Activated naive CD4-positive, alpha-beta T cell treated with anti-CD3 and anti-CD28 coated beads for 36 hours (primary cell): ENCODE results near the gene STRN4. TPM values are rescaled to one million over a fixed set of nuclear protein-coding genes. Genes with fewer than 3 reads are reported as not detected.
"Not testable (repeated sequence)": the region's sequence is repeated elsewhere in the genome, so short reads cannot be mapped to it uniquely, and the experiment has no call there.

ENCODE experiments used
- CTCF ChIA-PET: fragments of 350-600 bp; sonication (Branson Sonifier 250); formaldehyde crosslinking; loops from one replicate; lab custom pipeline; 2021; ENCODE audit warnings: antibody characterized with exemption; lab: Charles Lee
- DNase-seq: peaks from one replicate; pipeline ENCODE4 v3.0.0-alpha.2; 2020
- H3K27ac Mint-ChIP-seq: one replicate; pipeline ENCODE4 v1.8.0; 2021; ENCODE audit warnings: mild to moderate bottlenecking, mixed read lengths
- H3K27me3 Mint-ChIP-seq: one replicate; pipeline ENCODE4 v1.8.0; 2021; ENCODE audit warnings: low read depth, mixed read lengths
- H3K36me3 Mint-ChIP-seq: one replicate; pipeline ENCODE4 v1.8.0; 2021; ENCODE audit warnings: low read depth, mixed read lengths
- H3K4me1 Mint-ChIP-seq: one replicate; pipeline ENCODE4 v1.8.0; 2021; ENCODE audit warnings: low read depth, mixed read lengths
- H3K4me3 Mint-ChIP-seq: one replicate; pipeline ENCODE4 v1.8.0; 2021; ENCODE audit warnings: mild to moderate bottlenecking, moderate library complexity, mixed read lengths
- H3K9me3 Mint-ChIP-seq: one replicate; pipeline ENCODE4 v1.8.0; 2021; ENCODE audit warnings: mixed read lengths
- intact Hi-C: fragments of 100-400 bp; cut with micrococcal nuclease; formaldehyde crosslinking; loops from one replicate; pipeline ENCODE4 v1.15.1; 2023
- total RNA-seq, 2 experiments: library from RNA; stranded (reverse); gene quantifications; one replicate each; pipeline ENCODE4 v1.2.3, GENCODE V29; 2021

Gene STRN4
- total RNA-seq, 2 experiments from 2014 or later, result 59.2 to 63.2 TPM

GRCh38 chr19:46785054-46785979 is 39.1 kb upstream of the STRN4 start:
- CTCF ChIA-PET, result interaction anchor here (0.9 to 3.3 kb wide), 9 partner anchors 15 to 338 kb away, joined by 3 to 13 read pairs (median 4); no protein-coding TSS in a partner anchor
- Mint-ChIP-seq H3K9me3 (no peaks in the 10 kb centered on the region), H3K27me3 (no peaks in the 10 kb centered on the region), H3K27ac (peak overlapping the region; percentile 99), H3K4me3 (peak overlapping the region; percentile 95), H3K36me3 (peaks cover 60% of the 10 kb centered on the region), H3K4me1 (peaks cover 38% of the 10 kb centered on the region)
- intact Hi-C loops, result loop anchor here (5.0 kb wide), 1 partner anchor 402 kb away; no protein-coding TSS in a partner anchor
- no peak for DNase-seq

GRCh38 chr19:46784262-46785053 is 38.2 kb upstream of the STRN4 start:
- intact Hi-C loops, result loop anchor here (5.0 kb wide), 1 partner anchor 403 kb away; no protein-coding TSS in a partner anchor
- peaks cover 38% of the 10 kb centered on the region for H3K4me1 Mint-ChIP-seq
- peak overlapping the region; percentile 99 for H3K27ac Mint-ChIP-seq
- no peaks in the 10 kb centered on the region for H3K27me3 Mint-ChIP-seq
- peaks cover 62% of the 10 kb centered on the region for H3K36me3 Mint-ChIP-seq
- H3K9me3 Mint-ChIP-seq, result no peaks in the 10 kb centered on the region
- H3K4me3 Mint-ChIP-seq, result peak overlapping the region; percentile 95
- CTCF ChIA-PET, result interaction anchor here (0.6 to 3.3 kb wide), 8 partner anchors 14 to 123 kb away, joined by 3 to 13 read pairs (median 6); no protein-coding TSS in a partner anchor
- DNase-seq, result peak; percentile 86

GRCh38 chr19:46783670-46784069 is 37.4 kb upstream of the STRN4 start:
- Mint-ChIP-seq H3K27ac (peak overlapping the region; percentile 99), H3K27me3 (no peaks in the 10 kb centered on the region), H3K9me3 (no peaks in the 10 kb centered on the region), H3K4me3 (peak overlapping the region; percentile 95), H3K36me3 (peaks cover 69% of the 10 kb centered on the region), H3K4me1 (peaks cover 32% of the 10 kb centered on the region)
- intact Hi-C loops, result no loop called here
- CTCF ChIA-PET, result interaction anchor here (0.6 to 3.5 kb wide), 5 partner anchors 17 to 1819 kb away, joined by 3 to 10 read pairs (median 8); no protein-coding TSS in a partner anchor
- DNase-seq, result no peak

DNA sequence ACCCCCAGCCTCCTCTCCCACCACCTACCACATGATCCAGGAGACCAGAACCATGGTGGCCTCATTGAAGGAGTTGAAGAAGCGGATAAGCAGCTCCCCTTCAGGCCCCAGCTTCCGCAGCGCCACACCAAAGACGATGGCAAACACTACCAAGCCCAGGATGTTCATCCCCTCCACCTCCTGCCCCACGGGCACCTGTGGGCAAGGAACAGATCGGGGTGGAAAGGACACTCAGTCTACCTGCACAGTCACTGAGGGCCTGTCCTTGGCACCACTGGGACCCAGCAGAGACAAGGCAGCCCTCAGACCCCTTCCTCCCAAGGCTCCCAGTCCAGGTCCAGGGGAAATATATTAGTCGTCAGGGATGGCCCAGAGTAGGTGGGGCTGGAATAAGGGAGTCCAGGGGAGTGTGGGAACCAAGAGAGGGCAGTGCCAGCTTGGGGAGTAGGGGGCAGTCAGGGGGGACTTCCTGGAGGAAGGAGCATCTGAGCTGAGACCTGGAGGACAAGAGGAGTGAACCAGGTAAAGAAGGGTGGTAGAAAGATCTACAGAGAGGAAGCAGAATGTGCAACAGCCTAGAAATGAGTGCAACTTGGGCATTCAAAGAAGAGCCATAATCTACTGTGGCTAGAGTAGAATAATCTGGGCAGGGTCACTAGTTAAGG is 36.2 kb upstream of the STRN4 start:
- H3K9me3 Mint-ChIP-seq, result no peaks in the 10 kb centered on the region
- peak overlapping the region; percentile 53 for H3K27ac Mint-ChIP-seq
- peak overlapping the region; percentile 95 for H3K4me3 Mint-ChIP-seq
- peaks cover 30% of the 10 kb centered on the region for H3K4me1 Mint-ChIP-seq
- H3K27me3 Mint-ChIP-seq, result no peaks in the 10 kb centered on the region
- peaks cover 78% of the 10 kb centered on the region for H3K36me3 Mint-ChIP-seq
- CTCF ChIA-PET, result interaction anchor here (0.5 to 3.5 kb wide), 3 partner anchors 13 to 78 kb away, joined by 4 to 10 read pairs (median 6); no protein-coding TSS in a partner anchor
- no peak for DNase-seq
- intact Hi-C loops, result no loop called here

- H3K4me3 Mint-ChIP-seq, H3K9me3 Mint-ChIP-seq, H3K27ac Mint-ChIP-seq, DNase-seq, H3K27me3 Mint-ChIP-seq, intact Hi-C loops: not testable (repeated sequence)
- peaks cover 59% of the 10 kb centered on the region for H3K36me3 Mint-ChIP-seq
- CTCF ChIA-PET, result interaction anchor here (0.9 kb wide), 1 partner anchor 11 kb away, joined by 3 read pairs; no protein-coding TSS in a partner anchor
- peaks cover 16% of the 10 kb centered on the region for H3K4me1 Mint-ChIP-seq
Measured at GRCh38 chr19:46777956-46778645, 31.9 kb upstream of the STRN4 start.

- H3K36me3 Mint-ChIP-seq, result peaks cover 51% of the 10 kb centered on the region
- no peak for DNase-seq
- intact Hi-C loops, result no loop called here
Measured at GRCh38 chr19:46776927-46777911, 31.0 kb upstream of the STRN4 start.

DNA sequence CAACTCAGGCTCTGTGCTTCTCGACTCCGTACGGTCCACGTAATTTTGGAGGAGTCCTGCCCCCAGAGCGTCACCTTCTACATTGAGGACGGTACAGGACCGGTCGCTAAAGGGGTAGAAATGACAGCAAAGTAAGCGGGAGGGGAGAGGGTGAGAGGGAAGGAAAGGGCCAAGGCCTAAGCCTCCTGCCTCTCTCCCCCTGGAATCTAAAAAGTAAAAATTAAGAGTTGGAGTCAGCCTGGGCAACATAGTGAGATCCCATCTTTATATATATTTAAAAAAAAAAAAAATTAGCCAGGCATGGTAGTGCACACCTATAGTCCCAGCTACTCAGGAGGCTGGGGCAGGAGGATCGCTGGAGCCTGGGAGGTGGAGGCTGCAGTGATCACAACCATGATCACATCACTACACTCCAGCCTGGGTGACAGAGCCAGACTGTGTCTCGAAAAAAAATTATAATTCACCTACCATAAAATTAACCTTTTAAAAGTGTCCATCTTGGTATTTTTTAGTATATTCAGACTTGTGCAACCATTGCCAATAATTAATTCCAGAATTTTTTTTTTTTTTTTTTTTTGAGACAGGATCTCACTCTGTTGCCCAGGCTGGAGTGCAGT is 29.5 kb upstream of the STRN4 start:
- DNase-seq, result no peak
- Mint-ChIP-seq H3K4me3 (no peak overlapping the region), H3K4me1 (peaks cover 2% of the 10 kb centered on the region), H3K36me3 (peaks cover 41% of the 10 kb centered on the region), H3K27me3 (no peaks in the 10 kb centered on the region), H3K9me3 (no peaks in the 10 kb centered on the region), H3K27ac (no peak overlapping the region)
- CTCF ChIA-PET, result no interaction called here
- intact Hi-C loops, result no loop called here

More at GRCh38 chr19:46776927-46777911, 31.0 kb upstream of the STRN4 start:
- Mint-ChIP-seq H3K4me1 (peaks cover 10% of the 10 kb centered on the region), H3K27ac (no peak overlapping the region), H3K27me3 (no peaks in the 10 kb centered on the region), H3K4me3 (no peak overlapping the region), H3K9me3 (no peaks in the 10 kb centered on the region)
- CTCF ChIA-PET, result interaction anchor here (0.6 kb wide), 1 partner anchor 140 kb away, joined by 3 read pairs; no protein-coding TSS in a partner anchor

GRCh38 chr19:46773018-46773399 is 26.8 kb upstream of the STRN4 start:
- intact Hi-C loops, result no loop called here
- Mint-ChIP-seq H3K4me3 (no peak overlapping the region), H3K9me3 (no peaks in the 10 kb centered on the region), H3K4me1 (no peaks in the 10 kb centered on the region), H3K36me3 (peaks cover 28% of the 10 kb centered on the region), H3K27me3 (no peaks in the 10 kb centered on the region), H3K27ac (no peak overlapping the region)
- CTCF ChIA-PET, result interaction anchor here (1.6 kb wide), 1 partner anchor 20 kb away, joined by 4 read pairs; no protein-coding TSS in a partner anchor
- DNase-seq, result no peak

DNA sequence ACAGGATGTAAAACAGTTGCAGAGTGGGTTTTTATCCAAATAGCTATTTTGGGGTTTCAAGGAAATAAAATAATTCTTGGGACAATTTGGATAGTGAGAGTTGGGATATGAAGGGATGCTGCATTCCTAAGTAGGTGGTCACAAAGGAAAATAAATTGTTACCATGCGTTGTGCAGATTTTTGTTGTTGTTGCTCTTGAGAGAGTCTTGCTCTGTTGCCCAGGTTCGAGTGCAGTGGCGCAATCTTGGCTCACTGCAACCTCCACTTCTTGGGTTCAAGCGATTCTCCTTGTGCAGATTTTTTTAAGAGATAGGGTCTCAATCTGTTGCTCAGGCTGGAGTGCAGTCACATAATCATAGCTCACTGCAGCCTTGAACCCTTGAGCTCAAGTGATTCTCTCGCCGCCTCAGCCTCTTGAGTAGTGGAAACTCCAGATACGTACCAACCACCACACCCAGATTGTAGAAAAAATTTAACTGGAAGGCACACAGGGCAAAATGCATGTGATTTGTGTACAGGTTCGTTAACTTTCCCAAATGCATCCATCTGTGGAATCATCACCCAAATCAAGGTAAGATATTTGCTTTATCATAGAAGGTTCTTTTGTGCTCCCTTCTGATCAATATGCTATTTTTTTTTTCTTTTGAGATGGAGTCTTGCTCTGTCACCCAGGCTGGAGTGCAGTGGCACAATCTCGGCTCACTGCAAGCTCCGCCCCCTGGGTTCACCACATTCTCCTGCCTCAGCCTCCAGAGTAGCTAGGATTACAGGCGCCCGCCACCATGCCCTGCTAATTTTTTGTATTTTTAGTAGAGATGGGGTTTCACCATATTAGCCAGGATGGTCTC is 26.1 kb upstream of the STRN4 start:
- Mint-ChIP-seq H3K36me3 (peaks cover 24% of the 10 kb centered on the region), H3K9me3 (no peaks in the 10 kb centered on the region), H3K4me1 (no peaks in the 10 kb centered on the region), H3K27ac (no peak overlapping the region), H3K4me3 (no peak overlapping the region), H3K27me3 (no peaks in the 10 kb centered on the region)
- intact Hi-C loops, result no loop called here
- DNase-seq, result no peak
- CTCF ChIA-PET, result interaction anchor here (1.6 kb wide), 1 partner anchor 21 kb away, joined by 4 read pairs; no protein-coding TSS in a partner anchor
